HCT116 (cell line): ENCODE measurements around the gene SVBP. TPM values are rescaled to one million over a fixed set of nuclear protein-coding genes. Genes with fewer than 3 reads are reported as not detected.

Experiments used
- ATAC-seq: fragments of 200-7000 bp; cut with Tn5 transposase; 2 replicates; pipeline ENCODE4 v1.9.1; 2020; ENCODE audit warnings: mild to moderate bottlenecking, moderate library complexity
- BruUV-seq: library from RNA; stranded (reverse); fragments of 400-500 nt; replicated peaks from 2 replicates; lab custom pipeline; 2021; lab: Mats Ljungman, UMichigan
- CTCF ChIA-PET: fragments of 300-600 bp; sonication (Branson Sonifier 250); formaldehyde crosslinking; loops from one replicate; lab custom pipeline; 2021; ENCODE audit warnings: antibody characterized with exemption; lab: Charles Lee
- POLR2A ChIA-PET: fragments of 300-600, 350-600 bp; sonication (Branson Sonifier 250); formaldehyde crosslinking; loops from one replicate; lab custom pipeline; 2021; ENCODE audit warnings: antibody characterized with exemption; lab: Charles Lee
- RAD21 ChIA-PET, 2 experiments: fragments of 300-600 bp; sonication (Branson Sonifier 250); formaldehyde crosslinking; loops; one replicate each; lab custom pipeline; 2023; ENCODE audit warnings: low total read pairs in 2 of 2; ENCODE audit not compliant: uncharacterized antibody in 2 of 2, unreplicated experiment in 2 of 2, low non-redundant PET in 1 of 2; lab: Charles Lee
- DNase-seq: peaks from one replicate; pipeline ENCODE4 v3.0.0-alpha.2; 2010; ENCODE audit warnings: low read depth, low spot score
- H2AFZ ChIP-seq: fragments of 200-600 bp; shearing (Covaris generic), sonication (generic); 2 replicates; pipeline ENCODE4 v1.6.1; 2017; ENCODE audit warnings: low read depth, mixed run types, mixed read lengths, antibody characterized with exemption, low read length; ENCODE audit not compliant: poor library complexity, severe bottlenecking
- H3K27ac ChIP-seq: 2 replicates; pipeline ENCODE4 v1.5.1; 2012; ENCODE audit warnings: low read depth, low read length
- H3K27me3 ChIP-seq: fragments of 200-600 bp; sonication (generic); 2 replicates; pipeline ENCODE4 v1.6.1; 2016; ENCODE audit warnings: mixed run types, low read length, mixed read lengths; ENCODE audit not compliant: insufficient read depth
- H3K36me3 ChIP-seq, 2 experiments: fragments of 200-500 bp in 1 of 2; fragments of 200-600 bp in 1 of 2; sonication (Bioruptor generic) in 1 of 2; sonication (generic) in 1 of 2; 2 replicates each; pipeline versions ENCODE4 v1.5.1 to v1.6.1; 2014 to 2016; ENCODE audit warnings: low read length in 2 of 2, inconsistent platforms in 1 of 2, mixed read lengths in 1 of 2, mixed run types in 1 of 2; ENCODE audit not compliant: insufficient read depth in 2 of 2, control insufficient read depth in 1 of 2
- H3K4me1 ChIP-seq, 2 experiments: fragments of 200-600 bp in 1 of 2; sonication (generic) in 1 of 2; 2 replicates each; pipeline versions ENCODE4 v1.5.1 to v1.6.1; 2012 to 2017; ENCODE audit warnings: low read length in 2 of 2, inconsistent platforms in 1 of 2, mild to moderate bottlenecking in 1 of 2, mixed read lengths in 1 of 2, mixed run types in 1 of 2, moderate library complexity in 1 of 2; ENCODE audit not compliant: insufficient read depth in 2 of 2, control insufficient read depth in 1 of 2
- H3K4me2 ChIP-seq: fragments of 200-600 bp; sonication (generic); 2 replicates; pipeline ENCODE4 v1.6.1; 2017; ENCODE audit warnings: mixed run types, low read length, mixed read lengths
- H3K4me3 ChIP-seq, 2 experiments: fragments of 200-600 bp in 1 of 2; sonication (generic) in 1 of 2; replicated peaks in 1 of 2; 2 replicates each; pipeline ENCODE4 v1.5.1; 2011 to 2016; ENCODE audit warnings: low read length in 2 of 2, control low read depth in 1 of 2, low read depth in 1 of 2, mild to moderate bottlenecking in 1 of 2, mixed read lengths in 1 of 2, mixed run types in 1 of 2
- H3K79me2 ChIP-seq: fragments of 200-600 bp; sonication (generic); 2 replicates; pipeline ENCODE4 v1.6.1; 2017; ENCODE audit warnings: mild to moderate bottlenecking, mixed run types, low read length, moderate library complexity, mixed read lengths; ENCODE audit not compliant: insufficient read depth
- H3K9ac ChIP-seq: fragments of 200-600 bp; sonication (generic); 2 replicates; pipeline ENCODE4 v1.6.1; 2016; ENCODE audit warnings: low read length, mixed read lengths
- H3K9me2 ChIP-seq: fragments of 200-600 bp; sonication (generic), shearing (Covaris generic); 2 replicates; pipeline ENCODE4 v1.6.1; 2017; ENCODE audit warnings: mixed run types, mild to moderate bottlenecking, moderate library complexity; ENCODE audit not compliant: insufficient read depth
- H3K9me3 ChIP-seq, 2 experiments: fragments of 200-500 bp in 1 of 2; fragments of 200-600 bp in 1 of 2; sonication (Bioruptor generic) in 1 of 2; sonication (generic) in 1 of 2; 2 replicates each; pipeline ENCODE4 v1.6.1; 2014 to 2017; ENCODE audit warnings: low read length in 2 of 2, mixed read lengths in 2 of 2, inconsistent platforms in 1 of 2, low read depth in 1 of 2, mild to moderate bottlenecking in 1 of 2, mixed run types in 1 of 2, moderate library complexity in 1 of 2; ENCODE audit not compliant: control insufficient read depth in 1 of 2, insufficient read depth in 1 of 2
- H4K20me1 ChIP-seq: fragments of 200-600 bp; sonication (generic), shearing (Covaris generic); 2 replicates; pipeline ENCODE4 v1.6.1; 2017; ENCODE audit warnings: mixed run types, mild to moderate bottlenecking, moderate library complexity; ENCODE audit not compliant: insufficient read depth
- CBX3 ChIP-seq: IDR thresholded peaks from 2 replicates; pipeline ENCODE4 v1.6.1; 2012; ENCODE audit warnings: low read depth
- FOSL1 ChIP-seq: IDR thresholded peaks from 2 replicates; pipeline ENCODE4 v1.6.1; 2012; ENCODE audit warnings: low read depth
- POLR2A ChIP-seq: IDR thresholded peaks from 2 replicates; pipeline ENCODE4 v1.7.0; 2011; ENCODE audit warnings: borderline replicate concordance; ENCODE audit not compliant: insufficient read depth, insufficient read length; ENCODE audit errors: extremely low read depth
- RAD21 ChIP-seq: IDR thresholded peaks from 2 replicates; pipeline ENCODE4 v1.6.1; 2012; ENCODE audit warnings: low read depth, mild to moderate bottlenecking
- SP1 ChIP-seq: IDR thresholded peaks from 2 replicates; pipeline ENCODE4 v1.6.1; 2012; ENCODE audit warnings: low read depth
- SRF ChIP-seq: IDR thresholded peaks from 2 replicates; pipeline ENCODE4 v1.6.1; 2012; ENCODE audit warnings: low read depth
- YY1 ChIP-seq: IDR thresholded peaks from 2 replicates; pipeline ENCODE4 v1.6.1; 2011; ENCODE audit warnings: low read length, low read depth, moderate library complexity, mild to moderate bottlenecking; ENCODE audit not compliant: insufficient replicate concordance; ENCODE audit errors: extremely low read depth
- intact Hi-C: fragments of 100-400 bp; cut with micrococcal nuclease; formaldehyde crosslinking; loops from 2 replicates; pipeline ENCODE4 v1.10.0; 2022
- total RNA-seq: library from RNA; stranded (reverse); gene quantifications from one replicate; pipeline ENCODE4 v1.2.1, GENCODE V29; 2021; ENCODE audit not compliant: unreplicated experiment
- TF ChIP-seq, protein P1 (sequence below): IDR thresholded peaks from 2 replicates; pipeline ENCODE4 v1.6.1; 2012
- TF ChIP-seq, protein P2 (sequence below): IDR thresholded peaks from 2 replicates; pipeline ENCODE4 v1.6.1; 2012; ENCODE audit warnings: low read depth

SVBP gene
- total RNA-seq, 1 experiment from 2014 or later = 14.4 TPM

GRCh38 chr1:42835422-42835821, 18.2 kb upstream of the SVBP start:
- ATAC-seq (no peak), DNase-seq (no peak)
- Histone ChIP-seq H3K9me2 (no peaks in the 10 kb centered on the region), H3K36me3 (no peaks in the 10 kb centered on the region), H3K27me3 (no peaks in the 10 kb centered on the region), H3K4me1 (no peaks in the 10 kb centered on the region), H3K4me3 (no peak overlapping the region), H3K9ac (no peak overlapping the region), H3K79me2 (no peaks in the 10 kb centered on the region), H2AFZ (no peak overlapping the region), H3K9me3 (no peaks in the 10 kb centered on the region)
- RAD21 ChIA-PET = no interaction called here
- POLR2A ChIA-PET = no interaction called here
- TF ChIP-seq SRF (no peak), RAD21 (no peak), FOSL1 (no peak), YY1 (no peak), POLR2A (no peak), CBX3 (no peak), SP1 (no peak)
- TF ChIP-seq, protein P1, sequence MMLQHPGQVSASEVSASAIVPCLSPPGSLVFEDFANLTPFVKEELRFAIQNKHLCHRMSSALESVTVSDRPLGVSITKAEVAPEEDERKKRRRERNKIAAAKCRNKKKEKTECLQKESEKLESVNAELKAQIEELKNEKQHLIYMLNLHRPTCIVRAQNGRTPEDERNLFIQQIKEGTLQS = no peak
- TF ChIP-seq, protein P2, sequence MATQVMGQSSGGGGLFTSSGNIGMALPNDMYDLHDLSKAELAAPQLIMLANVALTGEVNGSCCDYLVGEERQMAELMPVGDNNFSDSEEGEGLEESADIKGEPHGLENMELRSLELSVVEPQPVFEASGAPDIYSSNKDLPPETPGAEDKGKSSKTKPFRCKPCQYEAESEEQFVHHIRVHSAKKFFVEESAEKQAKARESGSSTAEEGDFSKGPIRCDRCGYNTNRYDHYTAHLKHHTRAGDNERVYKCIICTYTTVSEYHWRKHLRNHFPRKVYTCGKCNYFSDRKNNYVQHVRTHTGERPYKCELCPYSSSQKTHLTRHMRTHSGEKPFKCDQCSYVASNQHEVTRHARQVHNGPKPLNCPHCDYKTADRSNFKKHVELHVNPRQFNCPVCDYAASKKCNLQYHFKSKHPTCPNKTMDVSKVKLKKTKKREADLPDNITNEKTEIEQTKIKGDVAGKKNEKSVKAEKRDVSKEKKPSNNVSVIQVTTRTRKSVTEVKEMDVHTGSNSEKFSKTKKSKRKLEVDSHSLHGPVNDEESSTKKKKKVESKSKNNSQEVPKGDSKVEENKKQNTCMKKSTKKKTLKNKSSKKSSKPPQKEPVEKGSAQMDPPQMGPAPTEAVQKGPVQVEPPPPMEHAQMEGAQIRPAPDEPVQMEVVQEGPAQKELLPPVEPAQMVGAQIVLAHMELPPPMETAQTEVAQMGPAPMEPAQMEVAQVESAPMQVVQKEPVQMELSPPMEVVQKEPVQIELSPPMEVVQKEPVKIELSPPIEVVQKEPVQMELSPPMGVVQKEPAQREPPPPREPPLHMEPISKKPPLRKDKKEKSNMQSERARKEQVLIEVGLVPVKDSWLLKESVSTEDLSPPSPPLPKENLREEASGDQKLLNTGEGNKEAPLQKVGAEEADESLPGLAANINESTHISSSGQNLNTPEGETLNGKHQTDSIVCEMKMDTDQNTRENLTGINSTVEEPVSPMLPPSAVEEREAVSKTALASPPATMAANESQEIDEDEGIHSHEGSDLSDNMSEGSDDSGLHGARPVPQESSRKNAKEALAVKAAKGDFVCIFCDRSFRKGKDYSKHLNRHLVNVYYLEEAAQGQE = no peak
- TF ChIP-seq, all 23 proteins: peak for 0
- Histone ChIP-seq H4K20me1 (no peaks in the 10 kb centered on the region), H3K4me2 (no peak overlapping the region), H3K27ac (no peak overlapping the region)
- intact Hi-C loops = no loop called here
- no TSS peak for BruUV-seq
- CTCF ChIA-PET = no interaction called here
